HCT116 (cell line): ENCODE data around the gene ABL2. TPM values are rescaled to one million over a fixed set of nuclear protein-coding genes. Genes with fewer than 3 reads are reported as not detected.
A peak's percentile ranks its signal among the peaks of the same experiment; 100 is the strongest.

Experiments
- ATAC-seq: fragments of 200-7000 bp; cut with Tn5 transposase; 2 replicates; pipeline ENCODE4 v1.9.1; 2020; ENCODE audit warnings: mild to moderate bottlenecking, moderate library complexity
- BruUV-seq: library from RNA; stranded (reverse); fragments of 400-500 nt; replicated peaks from 2 replicates; lab custom pipeline; 2021; lab: Mats Ljungman, UMichigan
- CTCF ChIA-PET: fragments of 300-600 bp; sonication (Branson Sonifier 250); formaldehyde crosslinking; loops from one replicate; lab custom pipeline; 2021; ENCODE audit warnings: antibody characterized with exemption; lab: Charles Lee
- POLR2A ChIA-PET: fragments of 300-600, 350-600 bp; sonication (Branson Sonifier 250); formaldehyde crosslinking; loops from one replicate; lab custom pipeline; 2021; ENCODE audit warnings: antibody characterized with exemption; lab: Charles Lee
- RAD21 ChIA-PET, 2 experiments: fragments of 300-600 bp; sonication (Branson Sonifier 250); formaldehyde crosslinking; loops; one replicate each; lab custom pipeline; 2023; ENCODE audit warnings: low total read pairs in 2 of 2; ENCODE audit not compliant: uncharacterized antibody in 2 of 2, unreplicated experiment in 2 of 2, low non-redundant PET in 1 of 2; lab: Charles Lee
- DNase-seq: peaks from one replicate; pipeline ENCODE4 v3.0.0-alpha.2; 2010; ENCODE audit warnings: low read depth, low spot score
- H2AFZ ChIP-seq: fragments of 200-600 bp; shearing (Covaris generic), sonication (generic); 2 replicates; pipeline ENCODE4 v1.6.1; 2017; ENCODE audit warnings: low read depth, mixed run types, mixed read lengths, antibody characterized with exemption, low read length; ENCODE audit not compliant: poor library complexity, severe bottlenecking
- H3K27ac ChIP-seq: 2 replicates; pipeline ENCODE4 v1.5.1; 2012; ENCODE audit warnings: low read depth, low read length
- H3K27me3 ChIP-seq: fragments of 200-600 bp; sonication (generic); 2 replicates; pipeline ENCODE4 v1.6.1; 2016; ENCODE audit warnings: mixed run types, low read length, mixed read lengths; ENCODE audit not compliant: insufficient read depth
- H3K36me3 ChIP-seq, 2 experiments: fragments of 200-500 bp in 1 of 2; fragments of 200-600 bp in 1 of 2; sonication (Bioruptor generic) in 1 of 2; sonication (generic) in 1 of 2; 2 replicates each; pipeline versions ENCODE4 v1.5.1 to v1.6.1; 2014 to 2016; ENCODE audit warnings: low read length in 2 of 2, inconsistent platforms in 1 of 2, mixed read lengths in 1 of 2, mixed run types in 1 of 2; ENCODE audit not compliant: insufficient read depth in 2 of 2, control insufficient read depth in 1 of 2
- H3K4me1 ChIP-seq, 2 experiments: fragments of 200-600 bp in 1 of 2; sonication (generic) in 1 of 2; 2 replicates each; pipeline versions ENCODE4 v1.5.1 to v1.6.1; 2012 to 2017; ENCODE audit warnings: low read length in 2 of 2, inconsistent platforms in 1 of 2, mild to moderate bottlenecking in 1 of 2, mixed read lengths in 1 of 2, mixed run types in 1 of 2, moderate library complexity in 1 of 2; ENCODE audit not compliant: insufficient read depth in 2 of 2, control insufficient read depth in 1 of 2
- H3K4me2 ChIP-seq: fragments of 200-600 bp; sonication (generic); 2 replicates; pipeline ENCODE4 v1.6.1; 2017; ENCODE audit warnings: mixed run types, low read length, mixed read lengths
- H3K4me3 ChIP-seq, 2 experiments: fragments of 200-600 bp in 1 of 2; sonication (generic) in 1 of 2; replicated peaks in 1 of 2; 2 replicates each; pipeline ENCODE4 v1.5.1; 2011 to 2016; ENCODE audit warnings: low read length in 2 of 2, control low read depth in 1 of 2, low read depth in 1 of 2, mild to moderate bottlenecking in 1 of 2, mixed read lengths in 1 of 2, mixed run types in 1 of 2
- H3K79me2 ChIP-seq: fragments of 200-600 bp; sonication (generic); 2 replicates; pipeline ENCODE4 v1.6.1; 2017; ENCODE audit warnings: mild to moderate bottlenecking, mixed run types, low read length, moderate library complexity, mixed read lengths; ENCODE audit not compliant: insufficient read depth
- H3K9ac ChIP-seq: fragments of 200-600 bp; sonication (generic); 2 replicates; pipeline ENCODE4 v1.6.1; 2016; ENCODE audit warnings: low read length, mixed read lengths
- H3K9me2 ChIP-seq: fragments of 200-600 bp; sonication (generic), shearing (Covaris generic); 2 replicates; pipeline ENCODE4 v1.6.1; 2017; ENCODE audit warnings: mixed run types, mild to moderate bottlenecking, moderate library complexity; ENCODE audit not compliant: insufficient read depth
- H3K9me3 ChIP-seq, 2 experiments: fragments of 200-500 bp in 1 of 2; fragments of 200-600 bp in 1 of 2; sonication (Bioruptor generic) in 1 of 2; sonication (generic) in 1 of 2; 2 replicates each; pipeline ENCODE4 v1.6.1; 2014 to 2017; ENCODE audit warnings: low read length in 2 of 2, mixed read lengths in 2 of 2, inconsistent platforms in 1 of 2, low read depth in 1 of 2, mild to moderate bottlenecking in 1 of 2, mixed run types in 1 of 2, moderate library complexity in 1 of 2; ENCODE audit not compliant: control insufficient read depth in 1 of 2, insufficient read depth in 1 of 2
- H4K20me1 ChIP-seq: fragments of 200-600 bp; sonication (generic), shearing (Covaris generic); 2 replicates; pipeline ENCODE4 v1.6.1; 2017; ENCODE audit warnings: mixed run types, mild to moderate bottlenecking, moderate library complexity; ENCODE audit not compliant: insufficient read depth
- CEBPB ChIP-seq: IDR thresholded peaks from 2 replicates; pipeline ENCODE4 v1.6.1; 2012; ENCODE audit warnings: low read depth
- ELF1 ChIP-seq: IDR thresholded peaks from 2 replicates; pipeline ENCODE4 v1.6.1; 2012; ENCODE audit warnings: low read depth, borderline replicate concordance
- FOSL1 ChIP-seq: IDR thresholded peaks from 2 replicates; pipeline ENCODE4 v1.6.1; 2012; ENCODE audit warnings: low read depth
- JUND ChIP-seq: IDR thresholded peaks from 2 replicates; pipeline ENCODE4 v1.6.1; 2012
- SIN3A ChIP-seq: IDR thresholded peaks from 2 replicates; pipeline ENCODE4 v1.6.1; 2012; ENCODE audit warnings: low read depth
- SP1 ChIP-seq: IDR thresholded peaks from 2 replicates; pipeline ENCODE4 v1.6.1; 2012; ENCODE audit warnings: low read depth
- SRF ChIP-seq: IDR thresholded peaks from 2 replicates; pipeline ENCODE4 v1.6.1; 2012; ENCODE audit warnings: low read depth
- YY1 ChIP-seq: IDR thresholded peaks from 2 replicates; pipeline ENCODE4 v1.6.1; 2011; ENCODE audit warnings: low read length, low read depth, moderate library complexity, mild to moderate bottlenecking; ENCODE audit not compliant: insufficient replicate concordance; ENCODE audit errors: extremely low read depth
- ZFX ChIP-seq: fragments of 450-650 bp; IDR thresholded peaks from 2 replicates; pipeline ENCODE4 v1.6.1; 2017
- intact Hi-C: fragments of 100-400 bp; cut with micrococcal nuclease; formaldehyde crosslinking; loops from 2 replicates; pipeline ENCODE4 v1.10.0; 2022
- total RNA-seq: library from RNA; stranded (reverse); gene quantifications from one replicate; pipeline ENCODE4 v1.2.1, GENCODE V29; 2021; ENCODE audit not compliant: unreplicated experiment

The ABL2 gene
- total RNA-seq, 1 experiment from 2014 or later: 22.9 TPM

DNA sequence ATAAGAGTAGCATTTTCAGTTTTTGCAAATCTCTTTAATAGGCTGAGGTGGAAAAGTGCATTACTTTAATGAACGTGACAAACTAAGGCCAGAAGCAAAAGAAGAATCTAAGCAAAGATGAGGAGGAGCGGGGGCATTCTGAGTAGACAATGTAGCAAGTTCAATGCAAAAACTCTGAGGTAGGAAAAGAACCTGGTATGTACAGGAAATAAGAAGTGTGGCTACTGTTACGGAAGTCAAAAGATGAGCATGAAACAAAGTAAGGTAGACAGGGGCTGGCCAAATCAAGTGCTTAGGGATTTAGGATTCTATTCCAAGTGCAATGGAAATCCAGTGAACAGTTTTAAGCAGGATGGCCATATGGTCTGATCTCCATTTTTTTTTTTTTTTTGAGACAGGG is 84.0 kb downstream of the ABL2 start:
- no TSS peak for BruUV-seq
- no peak overlapping the region for H3K4me3 ChIP-seq
- ChIA-PET POLR2A (no interaction called here), CTCF (no interaction called here), RAD21 (no interaction called here)
- intact Hi-C loops: no loop called here
- H2AFZ ChIP-seq: no peak overlapping the region
- no peak overlapping the region for H3K27ac ChIP-seq
- H4K20me1 ChIP-seq: no peaks in the 10 kb centered on the region
- no peak overlapping the region for H3K9ac ChIP-seq
- no peak overlapping the region for H3K4me2 ChIP-seq
- H3K9me3 ChIP-seq: no peaks in the 10 kb centered on the region; a peak in 1 of 4 replicates
- ATAC-seq (no peak), DNase-seq (no peak)
- no peak for TF ChIP-seq SIN3A
- H3K36me3 ChIP-seq: no peaks in the 10 kb centered on the region
- peaks cover 34 to 37% of the 10 kb centered on the region in 2 experiments for H3K4me1 ChIP-seq
- no peaks in the 10 kb centered on the region for H3K27me3 ChIP-seq
- peaks cover 39% of the 10 kb centered on the region for H3K79me2 ChIP-seq
- H3K9me2 ChIP-seq: no peaks in the 10 kb centered on the region

DNA sequence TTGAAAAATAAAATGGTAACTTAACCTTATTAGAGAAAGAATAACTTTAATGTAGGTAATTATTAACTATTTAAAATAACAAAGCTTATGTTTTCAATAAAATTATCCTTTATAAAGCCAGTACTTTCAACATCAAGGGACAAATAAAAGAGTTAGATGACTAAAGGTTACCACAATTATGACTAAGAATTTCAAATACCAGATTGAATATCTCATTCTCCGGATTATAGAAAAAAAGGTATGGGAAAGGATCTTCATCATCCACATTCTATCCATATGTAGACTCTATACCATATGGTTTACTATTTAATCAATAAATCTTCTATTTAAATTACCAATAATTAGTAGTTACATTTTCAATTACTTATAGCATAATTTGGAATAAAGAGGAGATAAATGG is 84.9 kb downstream of the ABL2 start:
- no peaks in the 10 kb centered on the region for H3K27me3 ChIP-seq
- H3K4me2 ChIP-seq: peak overlapping the region; percentile 81; the same call in 1 of the 2 replicates
- no peak overlapping the region for H3K4me3 ChIP-seq
- H3K4me1 ChIP-seq: peaks cover 34 to 37% of the 10 kb centered on the region in 2 experiments
- peak overlapping the region; percentile 71; the same call in 1 of the 2 replicates for H3K27ac ChIP-seq
- CTCF ChIA-PET: no interaction called here
- DNase-seq: no peak
- no TSS peak for BruUV-seq
- no peak for TF ChIP-seq ZFX
- TF ChIP-seq, all 23 proteins: peak for 0
- POLR2A ChIA-PET: no interaction called here
- intact Hi-C loops: no loop called here
- no peaks in the 10 kb centered on the region for H4K20me1 ChIP-seq
- H3K9me3 ChIP-seq: no peaks in the 10 kb centered on the region
- H3K79me2 ChIP-seq: peaks cover 42% of the 10 kb centered on the region
- H3K36me3 ChIP-seq: no peaks in the 10 kb centered on the region
- no peak overlapping the region for H3K9ac ChIP-seq
- no peak for ATAC-seq
- H2AFZ ChIP-seq: no peak overlapping the region
- H3K9me2 ChIP-seq: no peaks in the 10 kb centered on the region
- RAD21 ChIA-PET: no interaction called here

DNA sequence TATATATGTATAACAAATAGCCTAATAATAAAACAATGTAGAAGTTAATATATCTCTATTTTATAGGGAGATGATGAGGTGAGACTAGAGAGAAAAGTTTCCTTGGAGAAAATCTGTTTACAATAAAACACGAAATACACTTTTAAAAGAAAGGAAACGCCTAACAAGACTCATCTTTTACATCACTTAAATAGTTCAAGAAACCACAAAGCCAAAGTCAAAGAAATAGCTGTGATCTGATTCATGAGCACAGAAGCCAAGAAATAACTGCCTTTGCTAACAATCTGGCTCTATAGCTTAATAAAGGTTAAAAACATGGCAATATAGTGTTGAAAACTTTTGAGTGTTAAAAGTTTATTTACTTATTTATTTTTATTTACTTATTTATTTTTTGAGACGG is 86.2 kb downstream of the ABL2 start:
- Histone ChIP-seq H3K27ac (peak overlapping the region; percentile 71; the same call in 1 of the 2 replicates), H3K9ac (peak overlapping the region; percentile 41), H3K4me2 (peak overlapping the region; percentile 81), H3K36me3 (no peaks in the 10 kb centered on the region), H3K9me2 (no peaks in the 10 kb centered on the region), H3K79me2 (peaks cover 49% of the 10 kb centered on the region), H3K27me3 (no peaks in the 10 kb centered on the region), H3K9me3 (no peaks in the 10 kb centered on the region), H4K20me1 (no peaks in the 10 kb centered on the region), H2AFZ (no peak overlapping the region), H3K4me3 (peak overlapping the region in 1 of 2 experiments; percentile 56; a peak in 1 of 4 replicates), H3K4me1 (peaks cover 34 to 37% of the 10 kb centered on the region in 2 experiments)
- DNase-seq (peak; percentile 74), ATAC-seq (peak; percentile 71)
- no TSS peak for BruUV-seq
- ChIA-PET CTCF (no interaction called here), POLR2A (no interaction called here), RAD21 (no interaction called here)
- TF ChIP-seq SIN3A (0 out of 2 replicates have a peak, but pooled peaks have one; percentile 14), CEBPB (peak; percentile 52; the same call in 1 of the 2 replicates), SP1 (peak; percentile 15; the same call in 1 of the 2 replicates), ELF1 (no peak), SRF (peak; percentile 32; the same call in 1 of the 2 replicates), JUND (peak; percentile 56), FOSL1 (peak; percentile 73), YY1 (no peak)
- intact Hi-C loops: loop anchor here (1.0 kb wide), 1 partner anchor 14 kb away; no protein-coding TSS in a partner anchor
